Skin of body (tissue), 2 donors: ENCODE data around the gene IRF8. TPM values are rescaled to one million over a fixed set of nuclear protein-coding genes. Genes with fewer than 3 reads are reported as not detected.
"Not testable (repeated sequence)": the region's sequence is repeated elsewhere in the genome, so short reads cannot be mapped to it uniquely, and the experiment has no call there.

Source experiments
- DNase-seq: peaks from one replicate; lab custom pipeline; 2025; lab: John Stamatoyannopoulos, UW
- total RNA-seq: library from RNA; depleted of rRNA; stranded (reverse); fragments of >200 nt; gene quantifications from one replicate; pipeline ENCODE4 v1.2.3, GENCODE V29; 2014

The IRF8 gene
- total RNA-seq, 1 donor from 2014 or later: 22.6 TPM

GRCh38 chr16:85868495-85868894 is 30.5 kb upstream of the IRF8 start:
- no peak for DNase-seq

DNA sequence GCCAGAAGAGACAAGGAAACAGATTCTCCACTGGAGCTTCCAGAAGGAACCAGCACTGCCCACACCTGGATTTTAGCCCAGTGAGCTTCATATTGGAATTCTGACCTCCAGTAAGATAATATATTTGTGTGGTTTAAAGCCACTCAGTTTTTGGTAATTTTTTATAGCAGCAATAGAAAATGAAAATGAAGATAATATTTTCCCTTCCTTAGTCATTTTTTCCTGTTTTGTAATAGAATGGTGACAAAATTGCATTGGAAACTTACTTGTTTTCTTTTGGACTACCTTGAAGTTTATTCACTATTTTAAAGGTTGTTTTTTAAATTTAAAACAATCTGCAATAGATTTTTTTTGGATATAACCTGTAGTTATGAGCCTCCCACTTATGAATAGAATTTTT is 29.8 kb upstream of the IRF8 start:
- no peak for DNase-seq

GRCh38 chr16:85869785-85870558 is 29.0 kb upstream of the IRF8 start:
- no peak for DNase-seq

- no peak for DNase-seq
These were observed 27.2 kb upstream of the IRF8 start for GRCh38 chr16:85871756-85872155.

DNA sequence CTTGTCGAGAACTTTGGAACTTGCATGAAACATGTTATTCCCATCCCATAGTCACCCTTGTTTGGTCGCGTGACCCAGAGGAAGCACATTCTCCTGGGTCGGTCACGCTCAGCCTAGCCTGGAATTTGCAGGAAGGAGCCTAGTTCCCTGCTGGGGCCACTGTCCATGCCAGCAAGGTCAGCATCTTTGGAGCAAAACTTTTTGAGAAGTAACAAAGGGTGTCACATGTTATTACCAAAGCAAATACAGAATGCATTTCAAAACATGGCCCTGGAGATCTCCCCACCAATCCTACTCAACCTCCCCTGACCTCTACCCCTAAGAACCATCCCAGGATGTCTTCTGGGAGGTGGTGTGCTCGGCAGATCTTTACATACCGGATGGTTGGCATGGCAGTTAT is 26.2 kb upstream of the IRF8 start:
- no peak for DNase-seq

GRCh38 chr16:85873153-85873552 is 25.8 kb upstream of the IRF8 start:
- DNase-seq: no peak

- DNase-seq: not testable (repeated sequence)
These were observed 24.9 kb upstream of the IRF8 start for GRCh38 chr16:85874031-85874430.

GRCh38 chr16:85878407-85878806 is 20.6 kb upstream of the IRF8 start:
- no peak for DNase-seq

GRCh38 chr16:85878875-85879274 is 20.1 kb upstream of the IRF8 start:
- peak; percentile 32 for DNase-seq

GRCh38 chr16:85879549-85879948 is 19.4 kb upstream of the IRF8 start:
- DNase-seq: no peak

DNA sequence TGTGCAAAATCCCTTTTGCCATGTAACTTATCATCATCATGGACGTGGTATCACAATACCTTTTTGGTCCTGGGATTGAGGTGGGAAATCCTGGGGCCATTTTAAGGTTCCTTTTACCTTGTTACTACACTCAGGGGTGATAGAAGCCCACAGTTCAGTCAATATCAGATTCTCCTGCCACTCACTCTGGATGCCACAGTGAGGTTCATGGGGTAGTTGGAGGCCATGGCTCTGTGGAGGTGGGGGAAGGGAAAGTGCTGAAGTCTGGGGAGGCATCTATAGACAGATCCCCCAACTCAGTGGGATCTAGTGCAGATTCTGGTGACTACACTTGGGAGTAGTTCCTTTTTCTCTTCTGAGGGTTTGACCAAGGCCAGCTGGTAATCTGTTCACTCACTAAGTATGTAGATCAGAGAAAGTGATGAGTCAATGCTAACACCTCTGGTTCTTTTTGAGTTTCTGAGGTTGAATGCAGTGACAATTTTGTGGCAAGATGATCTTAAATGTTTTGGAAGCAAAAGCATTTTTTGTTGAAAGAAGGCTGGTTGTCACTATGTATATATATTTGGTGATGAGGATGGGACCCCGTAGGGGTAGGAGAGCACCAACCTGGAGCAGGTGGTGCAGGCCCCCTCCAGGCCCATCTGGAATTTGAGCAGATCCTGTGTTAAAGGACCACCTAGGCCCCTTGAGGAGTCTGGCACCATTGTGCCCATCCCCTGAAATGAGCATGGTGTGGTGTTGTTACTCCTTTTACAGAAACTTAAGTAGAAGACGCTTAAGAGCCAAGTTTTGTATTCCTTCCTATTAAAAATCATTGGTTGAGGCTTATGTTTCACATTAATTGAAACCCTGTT is 18.8 kb upstream of the IRF8 start:
- no peak for DNase-seq

GRCh38 chr16:85880861-85881260 is 18.1 kb upstream of the IRF8 start:
- DNase-seq: no peak

- DNase-seq: no peak
These were observed 17.5 kb upstream of the IRF8 start for GRCh38 chr16:85881436-85881835.

- no peak for DNase-seq
These were observed 16.7 kb upstream of the IRF8 start for GRCh38 chr16:85882181-85882810.

GRCh38 chr16:85883813-85884212 is 15.1 kb upstream of the IRF8 start:
- no peak for DNase-seq

- DNase-seq: no peak
These were observed 14.0 kb upstream of the IRF8 start for GRCh38 chr16:85884808-85885463.

GRCh38 chr16:85885537-85885936 is 13.4 kb upstream of the IRF8 start:
- DNase-seq: no peak

GRCh38 chr16:85888405-85889331 is 10.3 kb upstream of the IRF8 start:
- DNase-seq: no peak

DNA sequence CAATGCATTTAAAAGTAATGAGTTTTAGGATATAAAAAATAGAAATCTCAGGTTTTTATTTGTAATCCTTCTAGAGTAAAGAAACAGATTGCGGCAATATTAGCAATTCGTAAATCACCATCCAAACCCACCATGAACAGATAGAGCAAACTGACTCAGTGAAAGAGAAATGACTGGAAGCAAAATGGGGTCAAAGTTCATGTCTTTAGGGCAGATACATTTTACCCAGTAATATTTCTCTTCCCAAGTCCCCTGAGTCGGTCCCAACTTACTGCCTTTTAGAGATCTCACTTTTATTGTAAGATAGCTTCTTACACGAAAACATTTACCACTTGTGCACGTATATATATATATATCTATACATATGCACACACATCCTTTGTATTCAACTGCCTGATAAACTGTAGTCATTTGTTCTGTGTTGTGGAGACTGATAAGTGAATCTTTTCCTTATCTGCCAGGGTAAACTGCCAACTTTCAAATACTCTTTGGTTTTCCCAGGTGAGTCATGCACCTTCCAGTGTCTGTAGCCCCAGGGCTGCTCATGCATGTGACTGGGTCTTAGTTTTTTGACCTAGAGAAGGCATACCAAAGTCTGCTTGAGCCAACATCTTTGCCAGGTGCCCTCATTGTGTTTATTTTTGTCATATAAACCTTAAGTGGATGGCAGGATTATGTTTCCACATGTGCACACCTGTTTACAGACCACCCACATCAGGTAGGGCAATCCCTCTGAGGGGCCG is 7.8 kb upstream of the IRF8 start:
- DNase-seq: no peak

DNA sequence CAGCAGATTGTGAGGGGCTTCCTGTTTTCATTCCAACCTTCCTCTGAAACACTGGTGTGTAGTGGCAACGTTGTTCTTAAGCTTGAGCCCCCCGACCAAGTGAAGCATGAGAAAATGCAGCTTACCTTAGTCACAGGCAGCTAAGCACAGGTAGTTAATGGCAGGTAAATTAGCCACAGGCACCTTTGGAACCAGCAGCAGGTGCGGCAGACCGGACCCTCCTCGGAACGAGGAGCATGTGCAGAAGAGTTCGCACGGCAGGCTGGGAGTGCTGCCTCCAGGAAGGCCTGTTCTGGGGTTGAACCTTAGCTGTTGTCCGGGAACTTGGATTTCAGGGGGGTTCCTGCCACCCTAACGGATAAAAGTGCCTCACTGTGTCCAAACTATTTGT is 7.2 kb upstream of the IRF8 start:
- no peak for DNase-seq
